Measurements from ENCODE around the gene NHSL2. TPM values are rescaled to one million over a fixed set of nuclear protein-coding genes. Genes with fewer than 3 reads are reported as not detected.
A peak's percentile ranks its signal among the peaks of the same experiment; 100 is the strongest.

NHSL2 gene
- total RNA-seq, 1 donor from 2014 or later: 13.0 TPM

DNA sequence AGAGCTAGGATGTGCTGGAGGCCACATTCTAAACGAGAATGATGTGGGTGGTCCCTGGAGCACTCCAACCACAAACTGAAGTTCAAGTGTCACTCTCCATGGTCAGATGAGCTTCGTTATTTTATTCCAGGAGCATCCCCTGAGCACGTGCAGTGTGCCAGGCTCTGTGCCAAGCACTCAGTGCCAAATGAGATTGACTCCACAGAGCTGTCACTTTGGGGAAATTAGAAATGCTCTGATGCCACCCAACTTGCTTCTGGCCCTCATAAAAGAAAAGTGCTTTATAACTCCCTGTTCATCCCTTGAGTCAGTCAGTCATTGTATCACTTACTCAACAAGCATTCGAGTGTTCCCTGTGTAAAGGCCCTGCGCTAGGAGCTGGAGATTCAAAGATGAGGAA lies 129.9 kb downstream of the NHSL2 start:
- peaks cover 5% of the 10 kb centered on the region for H3K36me3 Mint-ChIP-seq (ENCODE audit: low read depth, unreplicated experiment)
- H3K9me3 Mint-ChIP-seq (ENCODE audit: unreplicated experiment): peaks cover 6% of the 10 kb centered on the region
- H3K4me1 Mint-ChIP-seq (ENCODE audit: low read depth, unreplicated experiment): peaks cover 23% of the 10 kb centered on the region
- Histone ChIP-seq H4K20me1 (ENCODE audit: insufficient read depth, low read length) (no peaks in the 10 kb centered on the region), H3K27me3 (ENCODE audit: insufficient read depth, low read length) (no peaks in the 10 kb centered on the region), H2AFZ (ENCODE audit: low read depth, low read length) (no peak overlapping the region), H3K4me2 (ENCODE audit: low read length) (no peak overlapping the region), H3K79me2 (ENCODE audit: insufficient read depth, low read length) (no peaks in the 10 kb centered on the region), H3K4me1 (ENCODE audit: insufficient read depth, low read length) (peaks cover 11% of the 10 kb centered on the region), H3K36me3 (ENCODE audit: insufficient read depth, low read length) (no peaks in the 10 kb centered on the region), H3K4me3 (ENCODE audit: insufficient read depth, low read depth, low read length) (no peak overlapping the region), H3K9me3 (ENCODE audit: insufficient read depth, low read depth, low read length) (no peaks in the 10 kb centered on the region), H3K9ac (ENCODE audit: low read length) (no peak overlapping the region), H3K27ac (ENCODE audit: low read depth, low read length) (no peak overlapping the region)
- TF ChIP-seq EZH2 (IDR thresholded peaks at IDR 0.05; ENCODE audit: insufficient read depth, low read length): no peak
- no peak for TF ChIP-seq CTCF (IDR thresholded peaks at IDR 0.05; ENCODE audit: insufficient read depth, low read depth, low read length)
- no peak for FAIRE-seq
- no peak overlapping the region for H3K27ac Mint-ChIP-seq (ENCODE audit: unreplicated experiment)
- H3K4me3 Mint-ChIP-seq (ENCODE audit: unreplicated experiment): no peak overlapping the region
- DNase-seq (ENCODE audit: low read depth): no peak
- no peaks in the 10 kb centered on the region for H3K27me3 Mint-ChIP-seq (ENCODE audit: low read depth, unreplicated experiment)

DNA sequence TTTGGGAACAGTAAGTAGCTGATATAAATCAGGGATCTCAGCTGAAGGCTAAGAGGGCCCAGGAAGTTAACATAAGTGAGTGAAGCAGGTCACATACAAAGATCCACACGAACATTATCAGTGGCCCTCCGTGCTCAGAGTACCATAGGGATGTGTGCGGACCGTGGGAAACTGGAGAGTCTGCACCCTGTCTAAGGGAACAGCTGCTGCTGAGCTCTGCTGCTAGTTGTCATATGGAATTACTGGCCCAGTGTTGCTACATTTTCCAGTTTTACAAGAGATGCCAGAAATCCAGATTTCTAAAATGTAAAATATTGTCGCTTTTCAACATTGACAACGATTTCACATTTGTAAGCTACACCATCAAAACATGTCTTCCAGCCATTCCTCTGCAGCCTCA lies 130.5 kb downstream of the NHSL2 start:
- no peak overlapping the region for H3K27ac ChIP-seq (ENCODE audit: low read depth, low read length)
- peaks cover 18% of the 10 kb centered on the region for H3K4me1 ChIP-seq (ENCODE audit: insufficient read depth, low read length)
- H3K9ac ChIP-seq (ENCODE audit: low read length): no peak overlapping the region
- H3K27me3 ChIP-seq (ENCODE audit: insufficient read depth, low read length): no peaks in the 10 kb centered on the region
- H2AFZ ChIP-seq (ENCODE audit: low read depth, low read length): no peak overlapping the region
- peak; percentile 13 for FAIRE-seq
- Mint-ChIP-seq H3K4me3 (ENCODE audit: unreplicated experiment) (no peak overlapping the region), H3K4me1 (ENCODE audit: low read depth, unreplicated experiment) (peaks cover 28% of the 10 kb centered on the region), H3K27me3 (ENCODE audit: low read depth, unreplicated experiment) (no peaks in the 10 kb centered on the region), H3K36me3 (ENCODE audit: low read depth, unreplicated experiment) (peaks cover 5% of the 10 kb centered on the region), H3K9me3 (ENCODE audit: unreplicated experiment) (peaks cover 6% of the 10 kb centered on the region), H3K27ac (ENCODE audit: unreplicated experiment) (no peak overlapping the region)
- H4K20me1 ChIP-seq (ENCODE audit: insufficient read depth, low read length): no peaks in the 10 kb centered on the region
- no peaks in the 10 kb centered on the region for H3K79me2 ChIP-seq (ENCODE audit: insufficient read depth, low read length)
- no peaks in the 10 kb centered on the region for H3K36me3 ChIP-seq (ENCODE audit: insufficient read depth, low read length)
- no peak overlapping the region for H3K4me3 ChIP-seq (ENCODE audit: insufficient read depth, low read depth, low read length)
- no peak for TF ChIP-seq CTCF (IDR thresholded peaks at IDR 0.05; ENCODE audit: insufficient read depth, low read depth, low read length)
- no peak for TF ChIP-seq EZH2 (IDR thresholded peaks at IDR 0.05; ENCODE audit: insufficient read depth, low read length)
- DNase-seq (ENCODE audit: low read depth): no peak
- H3K4me2 ChIP-seq (ENCODE audit: low read length): no peak overlapping the region
- H3K9me3 ChIP-seq (ENCODE audit: insufficient read depth, low read depth, low read length): no peaks in the 10 kb centered on the region

- Histone ChIP-seq H2AFZ (ENCODE audit: low read depth, low read length) (peak overlapping the region; percentile 60), H3K9me3 (ENCODE audit: insufficient read depth, low read depth, low read length) (no peaks in the 10 kb centered on the region), H3K4me3 (ENCODE audit: insufficient read depth, low read depth, low read length) (no peak overlapping the region), H3K36me3 (ENCODE audit: insufficient read depth, low read length) (no peaks in the 10 kb centered on the region), H4K20me1 (ENCODE audit: insufficient read depth, low read length) (no peaks in the 10 kb centered on the region), H3K79me2 (ENCODE audit: insufficient read depth, low read length) (no peaks in the 10 kb centered on the region), H3K4me1 (ENCODE audit: insufficient read depth, low read length) (peaks cover 24% of the 10 kb centered on the region), H3K4me2 (ENCODE audit: low read length) (peak overlapping the region; percentile 48), H3K27me3 (ENCODE audit: insufficient read depth, low read length) (no peaks in the 10 kb centered on the region), H3K9ac (ENCODE audit: low read length) (peak overlapping the region; percentile 23), H3K27ac (ENCODE audit: low read depth, low read length) (peak overlapping the region; percentile 42)
- TF ChIP-seq CTCF (IDR thresholded peaks at IDR 0.05; ENCODE audit: insufficient read depth, low read depth, low read length) (no peak), EZH2 (IDR thresholded peaks at IDR 0.05; ENCODE audit: insufficient read depth, low read length) (no peak)
- Mint-ChIP-seq H3K36me3 (ENCODE audit: low read depth, unreplicated experiment) (peaks cover 2% of the 10 kb centered on the region), H3K27me3 (ENCODE audit: low read depth, unreplicated experiment) (no peaks in the 10 kb centered on the region), H3K9me3 (ENCODE audit: unreplicated experiment) (no peaks in the 10 kb centered on the region), H3K4me1 (ENCODE audit: low read depth, unreplicated experiment) (peaks cover 36% of the 10 kb centered on the region), H3K27ac (ENCODE audit: unreplicated experiment) (peak overlapping the region; percentile 75), H3K4me3 (ENCODE audit: unreplicated experiment) (no peak overlapping the region)
- no peak for FAIRE-seq
- DNase-seq (ENCODE audit: low read depth): peak; percentile 65
These were observed 131.5 kb downstream of the NHSL2 start for GRCh38 chrX:72041871-72042851.
